ENCODE measurements around the gene PYGM. TPM values are rescaled to one million over a fixed set of nuclear protein-coding genes. Genes with fewer than 3 reads are reported as not detected.

Gene PYGM
- total RNA-seq, 1 experiment from 2014 or later: 1.7 TPM

- H3K36me3 ChIP-seq (ENCODE audit: control insufficient read depth in 1 of 2, insufficient read depth in 2 of 2, low read length in 2 of 2): peaks cover 58 to 64% of the 10 kb centered on the region in 2 experiments
- intact Hi-C loops (cut with micrococcal nuclease): no loop called here
- no peak for TF ChIP-seq JUND (IDR thresholded peaks at IDR 0.05)
- TF ChIP-seq CBX3 (IDR thresholded peaks at IDR 0.05; ENCODE audit: low read depth): no peak
- TF ChIP-seq ZFX (IDR thresholded peaks at IDR 0.05): no peak
- TF ChIP-seq EZH2phosphoT487 (IDR thresholded peaks at IDR 0.05; ENCODE audit: borderline replicate concordance): no peak
- no peak for TF ChIP-seq CEBPB (IDR thresholded peaks at IDR 0.05; ENCODE audit: low read depth)
- TF ChIP-seq FOSL1 (IDR thresholded peaks at IDR 0.05; ENCODE audit: low read depth): no peak
- TF ChIP-seq ELF1 (IDR thresholded peaks at IDR 0.05; ENCODE audit: borderline replicate concordance, low read depth): no peak
- no peak for TF ChIP-seq REST (IDR thresholded peaks at IDR 0.05; ENCODE audit: low read depth)
- TF ChIP-seq ZNF274 (IDR thresholded peaks at IDR 0.05; ENCODE audit: low read depth, low read length): no peak
- TF ChIP-seq SIN3A (IDR thresholded peaks at IDR 0.05; ENCODE audit: low read depth): no peak
- no peak for TF ChIP-seq EGR1 (IDR thresholded peaks at IDR 0.05; ENCODE audit: low read depth)
- no peak for TF ChIP-seq SRF (IDR thresholded peaks at IDR 0.05; ENCODE audit: low read depth)
- no peak for TF ChIP-seq ZBTB33 (IDR thresholded peaks at IDR 0.05; ENCODE audit: extremely low read depth, insufficient replicate concordance, low read length)
- POLR2A ChIA-PET: interaction anchor here (1.6 kb wide), 1 partner anchor 14 kb away, joined by 5 read pairs; the partner anchor contains the start of gene SF1
- no peak overlapping the region for H2AFZ ChIP-seq (ENCODE audit: low read depth, low read length, poor library complexity, severe bottlenecking)
- ATAC-seq (no peak), DNase-seq (ENCODE audit: low read depth, low spot score) (no peak)
- peaks cover 0 to 5% of the 10 kb centered on the region in 2 experiments; a peak in 1 of 4 replicates for H3K4me1 ChIP-seq (ENCODE audit: control insufficient read depth in 1 of 2, insufficient read depth in 2 of 2, low read length in 2 of 2)
- H4K20me1 ChIP-seq (ENCODE audit: insufficient read depth): peaks cover 22% of the 10 kb centered on the region; the same call in 1 of the 2 replicates
- no peaks in the 10 kb centered on the region for H3K9me2 ChIP-seq (ENCODE audit: insufficient read depth)
- no peak overlapping the region for H3K27ac ChIP-seq (ENCODE audit: low read depth, low read length)
- no peaks in the 10 kb centered on the region for H3K27me3 ChIP-seq (ENCODE audit: insufficient read depth, low read length)
- H3K4me3 ChIP-seq (replicated peaks in 1 of 2; ENCODE audit: low read depth in 1 of 2, low read length in 2 of 2): no peak overlapping the region
- TSS peak; percentile 62 for BruUV-seq (replicated peaks)
- no peak overlapping the region for H3K9ac ChIP-seq (ENCODE audit: low read length)
- H3K4me2 ChIP-seq (ENCODE audit: low read length): no peak overlapping the region
- H3K79me2 ChIP-seq (ENCODE audit: insufficient read depth, low read length): peaks cover 50% of the 10 kb centered on the region
- RAD21 ChIA-PET (ENCODE audit: low non-redundant PET in 1 of 2, low total read pairs in 2 of 2, uncharacterized antibody in 2 of 2, unreplicated experiment in 2 of 2): no interaction called here
- CTCF ChIA-PET: no interaction called here
- no peaks in the 10 kb centered on the region for H3K9me3 ChIP-seq (ENCODE audit: control insufficient read depth in 1 of 2, insufficient read depth in 1 of 2, low read depth in 1 of 2, low read length in 2 of 2)
These were observed 5.0 kb upstream of the PYGM start for GRCh38 chr11:64764753-64765152.

All from HCT116 (cell line).